ENCODE data around the gene NT5C3A.

NT5C3A gene

GRCh38 chr7:33075818-33076518 is 13.4 kb upstream of the NT5C3A start:
- no peak for ATAC-seq

- ATAC-seq = no peak
Observed at GRCh38 chr7:33073243-33073642, 10.7 kb upstream of the NT5C3A start.

GRCh38 chr7:33072471-33072870 is 9.9 kb upstream of the NT5C3A start:
- no peak for ATAC-seq

- no peak for ATAC-seq
Observed at GRCh38 chr7:33070831-33071230, 8.3 kb upstream of the NT5C3A start.

GRCh38 chr7:33070277-33070676 is 7.7 kb upstream of the NT5C3A start:
- no peak for ATAC-seq

- ATAC-seq = no peak
Observed at GRCh38 chr7:33067921-33068320, 5.3 kb upstream of the NT5C3A start.

- no peak for ATAC-seq
Observed at GRCh38 chr7:33066771-33067170, 4.2 kb upstream of the NT5C3A start.

- ATAC-seq = no peak
Observed at GRCh38 chr7:33065981-33066380, 3.4 kb upstream of the NT5C3A start.

- ATAC-seq = peak; percentile 95
Observed at GRCh38 chr7:33062782-33063443, 337 bp upstream of the NT5C3A start.

GRCh38 chr7:33061282-33061937 is 1.2 kb downstream of the NT5C3A start:
- no peak for ATAC-seq

- no peak for ATAC-seq
Observed at GRCh38 chr7:33059635-33060034, 2.9 kb downstream of the NT5C3A start.

GRCh38 chr7:33055158-33055557 is 7.4 kb downstream of the NT5C3A start:
- ATAC-seq = no peak

GRCh38 chr7:33054261-33054964 is 8.2 kb downstream of the NT5C3A start:
- peak; percentile 86 to 90 for ATAC-seq

GRCh38 chr7:33053721-33054120 is 8.9 kb downstream of the NT5C3A start:
- no peak for ATAC-seq

- ATAC-seq = peak; percentile 36 to 60
Observed at GRCh38 chr7:33050535-33051318, 11.8 kb downstream of the NT5C3A start.

GRCh38 chr7:33048704-33049103 is 13.9 kb downstream of the NT5C3A start:
- ATAC-seq = no peak

- no peak for ATAC-seq
Observed at GRCh38 chr7:33048257-33048656, 14.3 kb downstream of the NT5C3A start.

- no peak for ATAC-seq
Observed at GRCh38 chr7:33044986-33045385, 17.6 kb downstream of the NT5C3A start.

GRCh38 chr7:33044401-33044718 is 18.2 kb downstream of the NT5C3A start:
- ATAC-seq = no peak

GRCh38 chr7:33043501-33044400 is 18.8 kb downstream of the NT5C3A start:
- ATAC-seq = no peak

GRCh38 chr7:33041631-33042428 is 20.7 kb downstream of the NT5C3A start:
- ATAC-seq = no peak
